Stimulated activated CD4-positive, alpha-beta T cell treated with anti-CD3 and anti-CD28 coated beads, TNF-alpha, amount 100 ng/mL, for 48 hours (primary cell): ENCODE results near the gene SAMD7.

Experiments
- DNase-seq, 3 donors: peaks; one replicate each; pipeline ENCODE4 v3.0.0-alpha.2; 2020; ENCODE audit warnings: low read depth in 3 of 3

The SAMD7 gene, protein sequence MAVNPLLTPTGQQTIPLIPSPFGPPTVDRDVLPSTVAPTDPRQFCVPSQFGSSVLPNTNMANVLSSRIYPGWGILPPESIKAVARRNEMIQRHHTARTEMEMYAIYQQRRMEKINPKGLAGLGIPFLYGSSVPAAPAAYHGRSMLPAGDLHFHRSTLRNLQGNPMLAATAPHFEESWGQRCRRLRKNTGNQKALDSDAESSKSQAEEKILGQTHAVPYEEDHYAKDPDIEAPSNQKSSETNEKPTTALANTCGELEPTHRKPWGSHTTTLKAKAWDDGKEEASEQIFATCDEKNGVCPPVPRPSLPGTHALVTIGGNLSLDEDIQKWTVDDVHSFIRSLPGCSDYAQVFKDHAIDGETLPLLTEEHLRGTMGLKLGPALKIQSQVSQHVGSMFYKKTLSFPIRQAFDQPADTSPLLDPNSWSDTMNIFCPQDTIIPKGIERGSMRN

DNA sequence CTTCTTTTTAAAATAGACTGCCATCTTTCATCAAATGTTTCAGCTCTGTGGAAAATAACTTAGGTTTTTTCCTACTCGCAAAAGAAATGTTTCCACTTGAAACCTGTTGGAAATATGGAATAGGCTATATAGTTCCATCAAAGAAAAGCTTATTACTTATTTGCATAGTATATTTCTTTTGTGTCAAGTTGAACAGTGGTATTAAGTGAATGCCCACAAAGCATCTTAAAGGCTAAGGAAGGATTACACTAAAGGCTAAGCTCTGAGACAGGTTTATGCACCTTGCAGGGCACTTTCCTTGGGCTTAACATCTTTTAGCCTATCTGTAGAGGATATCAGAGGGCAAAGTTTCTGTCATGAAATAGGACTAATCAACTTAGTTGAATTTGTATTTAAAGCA is at the start of gene SAMD7:
TSS of gene SAMD7 (plus strand) at position 301 of the 400 bp plus-strand sequence. CDS start 7,927 bp downstream, outside the sequence.
- DNase-seq: no peak

- no peak for DNase-seq
Measured at GRCh38 chr3:169861871-169862270, 49.5 kb upstream of the SAMD7 start.

DNA sequence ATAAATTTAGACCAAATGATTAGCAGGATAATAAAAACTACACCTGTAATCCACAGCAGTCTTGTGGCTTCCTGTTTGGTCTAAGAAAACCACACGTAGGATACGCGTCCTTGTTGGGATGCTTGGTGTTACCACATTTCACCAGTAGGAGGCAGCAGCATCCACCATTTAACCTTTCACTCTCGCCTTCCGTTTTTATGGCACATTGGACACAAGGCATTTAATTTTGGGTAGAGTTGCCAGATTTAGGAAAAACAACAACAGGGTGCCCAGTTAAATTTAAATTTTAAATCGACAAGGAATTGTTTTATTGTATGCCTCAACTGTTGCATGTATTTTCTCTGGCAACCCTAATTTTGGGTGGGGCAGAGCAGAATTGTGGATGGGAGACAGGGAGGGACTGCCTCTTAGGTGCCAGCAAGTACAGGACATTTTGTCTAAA is 47.9 kb upstream of the SAMD7 start:
- DNase-seq: peak; percentile 39 to 46 (median 43)

- no peak for DNase-seq
Measured at GRCh38 chr3:169864270-169864669, 47.1 kb upstream of the SAMD7 start.

DNA sequence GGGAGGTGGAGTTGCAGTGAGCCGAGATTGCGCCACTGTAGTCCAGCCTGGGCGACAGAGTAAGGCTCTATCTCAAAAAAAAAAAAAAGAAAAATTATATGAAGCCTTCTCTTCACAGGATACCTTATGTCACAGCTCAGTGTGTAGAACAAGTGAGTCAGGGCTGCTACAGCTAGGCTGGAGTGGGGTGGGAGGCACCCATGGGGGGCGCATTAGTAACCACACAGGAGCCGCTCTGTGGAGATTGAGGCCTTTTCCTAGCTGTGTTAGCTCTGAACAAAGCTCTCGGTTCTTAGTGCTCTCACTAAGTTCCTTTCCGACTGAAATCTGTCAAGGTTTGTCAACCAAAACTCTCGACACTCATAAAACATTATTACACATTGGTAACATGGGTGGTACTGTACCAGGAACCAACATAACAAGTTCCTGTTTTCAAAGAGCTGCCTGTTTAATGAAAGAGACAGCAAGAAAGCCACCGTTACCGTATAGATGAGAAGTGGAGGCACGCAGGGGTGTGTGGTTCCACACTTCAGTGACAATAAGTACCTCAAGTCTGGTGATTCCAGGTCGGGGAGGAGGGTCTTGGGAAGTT is 46.1 kb upstream of the SAMD7 start:
- DNase-seq: peak in 1 of 3 donors; percentile 4

- no peak for DNase-seq
Measured at GRCh38 chr3:169867584-169868210, 43.7 kb upstream of the SAMD7 start.

GRCh38 chr3:169868369-169868768 is 43.0 kb upstream of the SAMD7 start:
- DNase-seq: no peak

DNA sequence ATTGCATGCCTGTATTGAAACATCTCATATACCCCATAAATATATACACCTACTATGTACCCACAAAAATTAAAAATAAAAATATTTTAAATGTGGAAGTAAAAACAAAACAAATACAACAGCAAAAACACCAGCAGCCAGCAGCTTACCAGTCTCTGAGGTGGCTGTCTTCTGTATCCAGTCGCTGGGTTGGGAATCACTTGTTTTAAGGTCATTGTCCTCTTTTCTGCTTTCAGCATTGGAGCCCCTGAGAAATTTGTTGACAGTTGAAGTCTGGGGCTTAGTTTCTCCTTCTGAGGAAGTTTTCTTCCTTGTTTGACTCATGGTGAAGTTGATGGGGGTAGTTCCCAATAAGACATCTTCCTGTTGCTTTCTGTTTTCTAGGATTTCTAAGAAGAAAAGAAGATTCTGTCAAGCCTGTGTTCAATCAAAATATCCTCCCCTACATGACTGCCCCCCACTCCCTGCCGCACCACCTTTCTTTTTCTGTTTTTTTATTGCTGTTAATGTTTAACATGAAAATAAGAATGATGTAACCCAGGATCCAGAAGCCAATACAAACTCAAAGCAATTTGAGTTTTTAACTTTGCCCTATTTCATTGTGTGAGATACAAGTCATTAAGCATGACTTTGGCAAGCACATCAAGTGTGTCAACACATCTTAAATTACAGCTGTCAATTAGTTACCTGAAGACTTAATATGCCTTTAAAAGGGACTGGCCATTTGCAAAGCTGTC is 41.7 kb upstream of the SAMD7 start, which contains the start of gene LRRC31:
TSS of gene LRRC31 (minus strand) at position 452 of the 737 bp plus-strand sequence. CDS start at position 324, 128 bp downstream.
- no peak for DNase-seq

DNA sequence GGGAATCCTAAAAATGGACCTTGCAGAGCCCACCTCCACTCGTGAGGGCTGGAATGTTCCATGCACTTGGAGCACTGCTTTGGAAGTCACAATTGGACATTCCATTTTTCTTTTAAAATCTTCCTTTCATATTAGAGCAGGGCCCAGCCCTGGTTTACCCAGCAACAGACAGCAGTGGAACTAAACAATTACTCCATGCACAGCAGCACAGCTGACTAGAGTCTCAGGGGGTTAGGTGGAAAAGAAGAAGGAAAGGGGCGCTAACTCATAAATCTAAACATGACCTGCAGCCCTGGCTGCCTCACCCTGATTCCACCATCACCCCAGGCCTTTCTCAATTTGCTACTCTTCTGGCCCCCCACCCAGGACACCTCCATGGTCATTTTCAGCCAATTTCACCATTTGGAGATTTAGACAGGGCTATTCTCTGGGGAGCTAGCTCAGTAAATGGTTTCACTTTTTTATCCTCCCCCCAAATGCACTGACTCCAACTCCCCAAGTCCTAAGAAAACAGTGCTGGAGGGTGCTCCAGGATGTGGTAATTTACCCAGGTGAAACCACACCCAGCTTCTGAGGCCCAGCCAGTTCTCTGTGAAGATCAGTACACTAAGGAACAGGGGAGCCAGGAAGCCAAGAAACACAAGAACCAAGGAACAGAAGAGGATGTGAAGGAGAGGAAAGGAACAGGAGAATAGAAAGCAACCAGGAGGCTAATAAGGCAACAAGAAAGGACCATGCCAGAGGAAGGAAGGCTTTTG is 40.1 kb upstream of the SAMD7 start:
- no peak for DNase-seq

DNA sequence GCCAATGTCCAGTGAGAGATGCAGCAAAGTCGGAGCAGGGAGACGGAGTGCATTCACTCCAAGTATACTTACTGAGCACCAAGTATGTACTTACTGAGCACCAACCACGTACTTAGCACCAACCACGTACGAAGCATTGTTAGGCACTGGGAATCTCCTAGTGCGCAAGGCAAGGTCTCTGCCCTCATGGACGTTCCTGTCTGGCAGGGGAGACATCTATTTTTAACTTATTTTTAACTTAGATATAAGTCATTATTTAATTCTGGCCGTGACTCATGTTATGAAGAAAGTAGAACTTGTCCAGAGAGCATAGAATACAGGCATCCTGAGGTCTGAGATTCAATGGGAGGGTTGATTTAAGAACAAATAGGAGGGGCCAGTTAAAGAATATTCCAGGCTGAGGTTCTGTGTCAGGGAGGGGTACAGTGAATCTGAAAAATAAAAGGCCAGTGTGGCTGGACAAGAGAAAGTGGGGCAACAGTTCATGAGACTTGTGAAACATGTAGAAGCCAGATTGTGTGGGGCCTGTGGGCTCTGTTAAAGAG is 32.3 kb upstream of the SAMD7 start:
- DNase-seq: no peak

- no peak for DNase-seq
Measured at GRCh38 chr3:169879845-169880575, 31.4 kb upstream of the SAMD7 start.

GRCh38 chr3:169880576-169881250 is 30.7 kb upstream of the SAMD7 start:
- DNase-seq: no peak

GRCh38 chr3:169886671-169887070 is 24.7 kb upstream of the SAMD7 start:
- no peak for DNase-seq

DNA sequence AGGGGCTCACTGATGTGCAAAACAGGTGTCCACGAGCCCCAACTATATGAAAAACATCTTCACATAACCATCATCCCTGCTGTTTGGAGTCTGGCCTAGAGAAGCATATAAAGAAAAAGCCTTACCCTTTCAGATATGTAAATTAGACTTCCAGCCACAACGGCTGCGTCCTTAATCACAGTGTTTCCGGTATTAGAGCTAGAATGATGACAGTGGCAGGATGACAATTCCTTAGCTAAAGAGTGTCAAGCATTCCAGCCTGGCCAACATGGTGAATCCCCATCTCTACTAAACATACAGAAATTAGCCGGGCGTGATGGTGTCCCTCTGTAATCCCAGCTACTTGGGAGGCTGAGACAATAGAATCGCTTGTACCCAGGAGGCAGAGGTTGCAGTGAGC is 19.5 kb upstream of the SAMD7 start:
- no peak for DNase-seq

DNA sequence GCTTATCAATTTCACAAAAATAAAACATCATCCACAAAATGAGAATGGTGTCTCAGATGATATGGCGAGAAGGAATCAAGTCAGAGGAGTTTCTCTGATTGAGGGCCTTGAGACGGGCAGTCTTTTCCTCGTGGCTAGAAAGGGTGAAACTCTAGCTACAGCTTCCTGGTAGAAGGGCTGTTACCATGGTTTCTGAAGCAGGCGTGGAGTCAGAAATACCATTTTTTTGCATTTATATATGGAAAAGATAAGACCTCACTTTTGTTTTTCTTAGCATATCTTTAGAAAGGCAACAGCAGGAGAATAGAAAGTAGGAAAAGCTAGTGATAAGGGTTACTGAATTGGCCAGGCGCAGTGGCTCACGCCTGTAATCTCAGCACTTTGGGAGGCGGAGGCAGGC is 17.3 kb upstream of the SAMD7 start:
- DNase-seq: no peak

GRCh38 chr3:169895072-169895471 is 16.3 kb upstream of the SAMD7 start:
- no peak for DNase-seq

- no peak for DNase-seq
Measured at GRCh38 chr3:169897284-169897683, 14.1 kb upstream of the SAMD7 start.

DNA sequence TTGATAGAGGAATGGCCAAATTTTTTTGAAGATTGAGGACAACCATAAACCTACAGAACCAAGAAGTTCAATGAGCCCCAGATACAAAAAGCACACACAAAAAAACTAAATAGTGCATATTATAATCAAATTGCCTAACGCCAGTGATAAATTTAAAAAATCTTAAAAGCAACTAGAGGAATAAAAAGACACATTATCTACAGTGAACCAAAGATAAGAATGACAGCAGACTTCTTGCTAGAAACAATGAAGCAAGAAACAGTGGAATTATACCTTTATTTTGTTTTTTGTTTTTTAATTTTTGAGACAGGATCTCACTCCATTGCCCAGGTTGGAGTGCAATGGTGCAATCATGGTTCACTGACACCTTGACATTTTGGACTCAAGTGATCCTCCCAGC is 9.9 kb upstream of the SAMD7 start:
- no peak for DNase-seq

- DNase-seq: no peak
Measured at GRCh38 chr3:169905404-169905803, 6.0 kb upstream of the SAMD7 start.

- DNase-seq: no peak
Measured at GRCh38 chr3:169907476-169907875, 3.9 kb upstream of the SAMD7 start.
